AG04450 (cell line): ENCODE measurements around the gene TSSK6. TPM values are rescaled to one million over a fixed set of nuclear protein-coding genes. Genes with fewer than 3 reads are reported as not detected.
A peak's percentile ranks its signal among the peaks of the same experiment; 100 is the strongest.

Source experiments
- CTCF ChIA-PET: fragments of 300-600, 350-600 bp; formaldehyde crosslinking; extraction: SDS; loops from one replicate; lab custom pipeline; 2022; ENCODE audit warnings: antibody characterized with exemption, inconsistent platforms; lab: Charles Lee
- POLR2A ChIA-PET: fragments of 350-600 bp; formaldehyde crosslinking; extraction: SDS; loops from one replicate; lab custom pipeline; 2021; ENCODE audit warnings: antibody characterized with exemption, inconsistent platforms; lab: Yijun Ruan, JAX
- DNase-seq: peaks from one replicate; pipeline ENCODE4 v3.0.0-alpha.2; 2011; ENCODE audit warnings: low read depth, low spot score
- H3K27ac ChIP-seq: one replicate; pipeline ENCODE4 v1.5.1; 2012; ENCODE audit warnings: low read depth, low read length, control low read depth
- H3K27me3 ChIP-seq: one replicate; pipeline ENCODE4 v1.6.0; 2012; ENCODE audit warnings: low read length; ENCODE audit not compliant: control insufficient read depth, insufficient read depth
- H3K4me3 ChIP-seq: 2 replicates; pipeline ENCODE4 v1.5.1; 2011; ENCODE audit warnings: mild to moderate bottlenecking, low read depth, low read length, control low read depth
- H3K9me3 ChIP-seq: 2 replicates; pipeline ENCODE4 v1.5.1; 2012; ENCODE audit warnings: low read length; ENCODE audit not compliant: control insufficient read depth, insufficient read depth
- CTCF ChIP-seq: IDR thresholded peaks from 2 replicates; pipeline ENCODE4 v1.5.1; 2011; ENCODE audit warnings: low read depth, low read length, control low read depth, inconsistent platforms
- polyA plus RNA-seq: library from polyadenylated mRNA; depleted of rRNA; stranded (reverse); fragments of >200 nt; gene quantifications from 2 replicates; pipeline ENCODE4 v1.2.3, GENCODE V29; 2011

The TSSK6 gene
- polyA plus RNA-seq, 1 experiment = 1.0 TPM

GRCh38 chr19:19524053-19524452 lies 8.7 kb upstream of the TSSK6 start:
- ChIA-PET POLR2A (no interaction called here), CTCF (no interaction called here)
- Histone ChIP-seq H3K9me3 (peaks cover 2% of the 10 kb centered on the region), H3K27me3 (no peaks in the 10 kb centered on the region), H3K4me3 (no peak overlapping the region), H3K27ac (no peak overlapping the region)
- no peak for TF ChIP-seq CTCF
- DNase-seq = no peak

- no peaks in the 10 kb centered on the region for H3K27me3 ChIP-seq
- no peak for DNase-seq
- peaks cover 2% of the 10 kb centered on the region for H3K9me3 ChIP-seq
- ChIA-PET POLR2A (no interaction called here), CTCF (no interaction called here)
- H3K4me3 ChIP-seq = no peak overlapping the region
- no peak for TF ChIP-seq CTCF
- no peak overlapping the region for H3K27ac ChIP-seq
Observed at GRCh38 chr19:19523177-19523576, 7.8 kb upstream of the TSSK6 start.

GRCh38 chr19:19520989-19521388 lies 5.6 kb upstream of the TSSK6 start:
- H3K9me3 ChIP-seq = peaks cover 2% of the 10 kb centered on the region; the same call in 1 of the 2 replicates
- no peak overlapping the region for H3K4me3 ChIP-seq
- TF ChIP-seq CTCF = no peak
- H3K27me3 ChIP-seq = no peaks in the 10 kb centered on the region
- ChIA-PET POLR2A (no interaction called here), CTCF (no interaction called here)
- H3K27ac ChIP-seq = no peak overlapping the region
- no peak for DNase-seq

GRCh38 chr19:19517235-19517619 lies 1.9 kb upstream of the TSSK6 start:
- POLR2A ChIA-PET = no interaction called here
- H3K27me3 ChIP-seq = no peaks in the 10 kb centered on the region
- CTCF ChIA-PET = interaction anchor here (1.6 kb wide), 1 partner anchor 15 kb away, joined by 5 read pairs; no protein-coding TSS in a partner anchor
- peaks cover 23% of the 10 kb centered on the region for H3K9me3 ChIP-seq
- DNase-seq = no peak
- H3K4me3 ChIP-seq = peak overlapping the region; percentile 92
- no peak for TF ChIP-seq CTCF
- H3K27ac ChIP-seq = peak overlapping the region; percentile 2

GRCh38 chr19:19515642-19516519 lies 533 bp upstream of the TSSK6 start, which contains the start of gene NDUFA13:
Gene NDUFA13, plus strand, starts transcription at chr19:19516225. Its CDS starts 14 bp downstream, at chr19:19516239.
- Histone ChIP-seq H3K9me3 (peaks cover 21% of the 10 kb centered on the region), H3K27me3 (no peaks in the 10 kb centered on the region), H3K4me3 (peak within 1 kb of the TSS; percentile 92), H3K27ac (peak within 1 kb of the TSS; percentile 68)
- peak; percentile 30; the same call in 1 of the 2 replicates for TF ChIP-seq CTCF
- ChIA-PET CTCF (interaction anchor here (1.2 to 1.6 kb wide), 3 partner anchors 16 to 110 kb away, joined by 3 to 5 read pairs (median 3); partner anchors contain the start of gene GATAD2A), POLR2A (interaction anchor here (0.5 to 1.8 kb wide), 7 partner anchors 17 to 312 kb away, joined by 3 to 6 read pairs (median 3); no protein-coding TSS in a partner anchor)
- DNase-seq = peak; percentile 72
